Smooth muscle cell (in vitro differentiated cells): ENCODE measurements around the gene CHD1L. TPM values are rescaled to one million over a fixed set of nuclear protein-coding genes. Genes with fewer than 3 reads are reported as not detected.

Experiments used
- DNase-seq: peaks from one replicate; lab custom pipeline; 2025; ENCODE audit not compliant: unreplicated experiment; lab: John Stamatoyannopoulos, UW
- H2AFZ ChIP-seq: fragments of 200-600 bp; sonication (generic); 2 replicates; pipeline ENCODE4 v1.6.0; 2016; ENCODE audit warnings: antibody characterized with exemption, low read depth, mild to moderate bottlenecking
- H3F3A ChIP-seq: fragments of 200-600 bp; sonication (generic); 2 replicates; pipeline ENCODE4 v1.6.0; 2017; ENCODE audit warnings: antibody characterized with exemption, low read depth
- H3K27ac ChIP-seq: fragments of 200-600 bp; sonication (generic); 2 replicates; pipeline ENCODE4 v1.5.1; 2016; ENCODE audit warnings: low read depth, mild to moderate bottlenecking
- H3K27me3 ChIP-seq: fragments of 200-600 bp; sonication (generic); 2 replicates; pipeline ENCODE4 v1.6.1; 2016; ENCODE audit warnings: low read depth, mild to moderate bottlenecking
- H3K36me3 ChIP-seq: fragments of 200-600 bp; sonication (generic); 2 replicates; pipeline ENCODE4 v1.5.1; 2016; ENCODE audit warnings: low read depth
- H3K4me1 ChIP-seq: fragments of 200-600 bp; sonication (generic); 2 replicates; pipeline ENCODE4 v1.5.1; 2016; ENCODE audit warnings: low read depth
- H3K4me2 ChIP-seq: fragments of 200-600 bp; sonication (generic); 2 replicates; pipeline ENCODE4 v1.6.0; 2016; ENCODE audit warnings: mild to moderate bottlenecking
- H3K4me3 ChIP-seq: fragments of 200-600 bp; sonication (generic); 2 replicates; pipeline ENCODE4 v1.5.1; 2016; ENCODE audit warnings: mild to moderate bottlenecking
- H3K79me2 ChIP-seq: fragments of 200-600 bp; sonication (generic); 2 replicates; pipeline ENCODE4 v1.6.0; 2016; ENCODE audit warnings: low read depth, mild to moderate bottlenecking
- H3K9ac ChIP-seq: fragments of 200-600 bp; sonication (generic); 2 replicates; pipeline ENCODE4 v1.6.0; 2016; ENCODE audit warnings: low read depth
- H3K9me3 ChIP-seq: fragments of 200-600 bp; sonication (generic); replicated peaks from 2 replicates; pipeline ENCODE4 v1.5.1; 2016; ENCODE audit warnings: low read depth
- H4K20me1 ChIP-seq: fragments of 200-600 bp; sonication (generic); 2 replicates; pipeline ENCODE4 v1.6.0; 2016; ENCODE audit warnings: low read depth
- WGBS: methylation state at CpG from one replicate; pipeline ENCODE4 v1.1.7; 2016; ENCODE audit warnings: low lambda C conversion rate; 5-methylcytosine and 5-hydroxymethylcytosine counted together
- polyA plus RNA-seq: library from polyadenylated mRNA; unstranded; fragments of >200 nt; fragmentation: Nextera tagmentation; extraction: Ambion mirVana; gene quantifications from 2 replicates; pipeline ENCODE4 v1.2.1, GENCODE V29; 2016
- total RNA-seq: library from RNA; depleted of rRNA; stranded (reverse); fragments of >200 nt; gene quantifications from 2 replicates; pipeline ENCODE4 v1.2.3, GENCODE V29; 2014
- TF ChIP-seq, protein P1 (sequence below): fragments of 200-600 bp; sonication (generic); IDR thresholded peaks from 2 replicates; pipeline ENCODE4 v1.5.1; 2017; ENCODE audit warnings: borderline replicate concordance, mild to moderate bottlenecking, antibody characterized with exemption; ENCODE audit not compliant: insufficient read depth, poor library complexity, severe bottlenecking

The CHD1L gene
- total and polyA plus RNA-seq, 2 experiments from 2014 or later, result 27.1 to 32.7 TPM

DNA sequence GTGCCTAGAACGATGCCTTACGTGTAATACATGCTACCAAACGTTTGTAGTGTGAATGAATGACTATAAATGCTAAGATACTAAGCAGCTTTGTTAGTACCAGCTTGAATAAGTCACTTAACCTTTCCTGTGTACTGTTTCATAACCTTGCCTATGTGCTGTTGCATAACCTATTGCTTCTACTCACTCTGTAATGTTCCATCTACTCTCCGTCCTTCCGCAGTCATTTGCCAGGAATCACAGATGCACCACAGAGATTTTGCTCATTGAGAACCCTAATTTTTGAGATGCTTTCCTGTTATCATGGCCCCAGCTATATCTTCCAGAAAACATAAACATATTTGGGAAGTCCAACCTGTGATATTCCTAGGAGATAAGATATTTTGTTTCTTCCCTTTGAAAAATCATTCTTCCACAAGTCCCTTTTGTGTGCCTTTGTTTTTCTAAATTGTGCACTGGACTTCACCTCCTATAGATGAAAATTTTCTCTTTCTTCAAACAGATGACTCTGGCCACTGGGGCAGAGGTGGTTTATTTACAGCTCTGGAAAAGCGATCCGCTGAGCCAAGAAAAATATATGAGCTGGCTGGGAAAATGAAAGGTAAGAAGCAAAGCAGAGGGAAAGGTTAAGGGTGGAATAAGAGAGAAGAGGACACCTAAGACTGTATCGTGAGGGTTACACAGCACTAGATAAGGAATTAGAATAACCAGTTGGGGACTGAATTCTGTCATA lies 44.8 kb downstream of the CHD1L start:
- Histone ChIP-seq H3K27me3 (no peaks in the 10 kb centered on the region), H3K9ac (no peak overlapping the region), H4K20me1 (no peaks in the 10 kb centered on the region), H3K4me3 (no peak overlapping the region), H2AFZ (no peak overlapping the region), H3K36me3 (peaks cover 26% of the 10 kb centered on the region), H3K4me1 (no peaks in the 10 kb centered on the region), H3F3A (no peaks in the 10 kb centered on the region), H3K9me3 (no peaks in the 10 kb centered on the region), H3K27ac (no peak overlapping the region), H3K79me2 (no peaks in the 10 kb centered on the region), H3K4me2 (no peak overlapping the region)
- TF ChIP-seq, protein P1, sequence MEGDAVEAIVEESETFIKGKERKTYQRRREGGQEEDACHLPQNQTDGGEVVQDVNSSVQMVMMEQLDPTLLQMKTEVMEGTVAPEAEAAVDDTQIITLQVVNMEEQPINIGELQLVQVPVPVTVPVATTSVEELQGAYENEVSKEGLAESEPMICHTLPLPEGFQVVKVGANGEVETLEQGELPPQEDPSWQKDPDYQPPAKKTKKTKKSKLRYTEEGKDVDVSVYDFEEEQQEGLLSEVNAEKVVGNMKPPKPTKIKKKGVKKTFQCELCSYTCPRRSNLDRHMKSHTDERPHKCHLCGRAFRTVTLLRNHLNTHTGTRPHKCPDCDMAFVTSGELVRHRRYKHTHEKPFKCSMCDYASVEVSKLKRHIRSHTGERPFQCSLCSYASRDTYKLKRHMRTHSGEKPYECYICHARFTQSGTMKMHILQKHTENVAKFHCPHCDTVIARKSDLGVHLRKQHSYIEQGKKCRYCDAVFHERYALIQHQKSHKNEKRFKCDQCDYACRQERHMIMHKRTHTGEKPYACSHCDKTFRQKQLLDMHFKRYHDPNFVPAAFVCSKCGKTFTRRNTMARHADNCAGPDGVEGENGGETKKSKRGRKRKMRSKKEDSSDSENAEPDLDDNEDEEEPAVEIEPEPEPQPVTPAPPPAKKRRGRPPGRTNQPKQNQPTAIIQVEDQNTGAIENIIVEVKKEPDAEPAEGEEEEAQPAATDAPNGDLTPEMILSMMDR, result no peak
- 97% methylated on average over 8 of the region's 8 CpGs for WGBS
- no peak for DNase-seq

GRCh38 chr1:147292012-147292411 lies 49.5 kb downstream of the CHD1L start:
- Histone ChIP-seq H3K4me1 (no peaks in the 10 kb centered on the region), H3K79me2 (no peaks in the 10 kb centered on the region), H3K27ac (peak overlapping the region; percentile 98), H3K27me3 (no peaks in the 10 kb centered on the region), H2AFZ (no peak overlapping the region), H3K4me2 (peak overlapping the region; percentile 63), H3K9ac (peak overlapping the region; percentile 83), H3K9me3 (no peaks in the 10 kb centered on the region), H3K4me3 (no peak overlapping the region), H4K20me1 (no peaks in the 10 kb centered on the region), H3K36me3 (peaks cover 39% of the 10 kb centered on the region), H3F3A (no peaks in the 10 kb centered on the region)
- TF ChIP-seq, protein P1, result no peak
- DNase-seq, result no peak
- 38% methylated on average over 4 of the region's 4 CpGs for WGBS

DNA sequence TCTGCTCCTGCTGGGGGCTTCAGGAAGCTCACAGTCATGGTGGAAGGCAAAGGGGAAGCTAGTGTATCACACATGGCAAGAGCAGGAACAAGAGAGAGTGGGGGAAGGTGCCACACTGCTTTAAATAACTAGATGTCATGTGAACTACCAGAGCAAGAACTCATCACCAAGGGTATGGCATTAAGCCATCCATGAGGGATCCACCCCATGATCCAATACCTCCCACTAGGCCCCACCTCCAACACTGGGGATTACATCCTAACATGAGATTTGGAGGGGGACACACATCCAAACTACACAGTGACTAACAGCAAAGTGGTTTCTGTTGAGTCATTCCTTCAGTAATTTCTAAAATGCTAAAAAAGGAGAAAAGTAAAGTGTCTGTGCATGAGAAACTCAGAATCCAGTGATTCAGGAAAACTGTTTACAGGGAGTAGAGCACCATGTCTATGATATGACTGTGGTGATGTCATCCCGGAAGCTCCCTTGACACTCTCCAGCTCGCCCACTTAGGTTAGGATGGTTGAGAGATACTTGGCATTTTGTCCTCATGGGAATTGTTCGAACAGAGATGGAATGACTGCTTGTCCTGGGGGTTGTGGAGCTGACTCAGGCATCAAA lies 50.3 kb downstream of the CHD1L start:
- Histone ChIP-seq H3F3A (no peaks in the 10 kb centered on the region), H3K9me3 (no peaks in the 10 kb centered on the region), H3K27me3 (no peaks in the 10 kb centered on the region), H3K27ac (peak overlapping the region; percentile 98), H4K20me1 (no peaks in the 10 kb centered on the region), H3K9ac (peak overlapping the region; percentile 83), H3K4me1 (no peaks in the 10 kb centered on the region), H3K4me3 (no peak overlapping the region), H3K36me3 (peaks cover 39% of the 10 kb centered on the region), H2AFZ (no peak overlapping the region), H3K4me2 (peak overlapping the region; percentile 63), H3K79me2 (no peaks in the 10 kb centered on the region)
- WGBS, result 35% methylated on average over 3 of the region's 3 CpGs
- DNase-seq, result no peak
- TF ChIP-seq, protein P1, result no peak
